Mesenchymal stem cell (in vitro differentiated cells and primary cell): ENCODE results near the gene YPEL5.

Source experiments
- DNase-seq: peaks from one replicate; pipeline ENCODE4 v3.0.0-alpha.2; 2013
- H2AFZ ChIP-seq: one replicate; pipeline ENCODE4 v1.6.1; 2013; ENCODE audit warnings: low read depth, mild to moderate bottlenecking, control low read depth, inconsistent platforms, low read length, moderate library complexity
- H2AK5ac ChIP-seq: 2 replicates; pipeline ENCODE4 v1.6.1; 2013; ENCODE audit warnings: low read length, moderate library complexity, mild to moderate bottlenecking, inconsistent platforms; ENCODE audit not compliant: severe bottlenecking
- H2BK120ac ChIP-seq: one replicate; pipeline ENCODE4 v1.6.1; 2013; ENCODE audit warnings: low read depth, mild to moderate bottlenecking, inconsistent platforms, low read length, moderate library complexity
- H2BK12ac ChIP-seq, 2 experiments: one replicate each; pipeline ENCODE4 v1.6.1; 2013; ENCODE audit warnings: inconsistent platforms in 2 of 2, low read length in 2 of 2, mild to moderate bottlenecking in 2 of 2, moderate library complexity in 2 of 2, control low read depth in 1 of 2
- H2BK15ac ChIP-seq: one replicate; pipeline ENCODE4 v1.6.1; 2013; ENCODE audit warnings: mild to moderate bottlenecking, low read depth, inconsistent platforms; ENCODE audit not compliant: poor library complexity, severe bottlenecking
- H2BK5ac ChIP-seq: 2 replicates; pipeline ENCODE4 v1.6.1; 2013; ENCODE audit warnings: low read depth, mild to moderate bottlenecking, low read length, control low read depth, inconsistent platforms; ENCODE audit not compliant: poor library complexity, severe bottlenecking
- H3K14ac ChIP-seq, 2 experiments: one replicate each; pipeline ENCODE4 v1.6.1; 2013; ENCODE audit warnings: inconsistent platforms in 2 of 2, low read length in 2 of 2, control low read depth in 1 of 2, mild to moderate bottlenecking in 1 of 2, moderate library complexity in 1 of 2
- H3K18ac ChIP-seq, 2 experiments: one replicate each; pipeline ENCODE4 v1.6.1; 2013; ENCODE audit warnings: inconsistent platforms in 2 of 2, low read length in 2 of 2, control low read depth in 1 of 2, low read depth in 1 of 2, mild to moderate bottlenecking in 1 of 2
- H3K23ac ChIP-seq, 2 experiments: one replicate each; pipeline ENCODE4 v1.6.1; 2013; ENCODE audit warnings: inconsistent platforms in 2 of 2, low read length in 2 of 2, mild to moderate bottlenecking in 2 of 2, moderate library complexity in 2 of 2, control low read depth in 1 of 2
- H3K27ac ChIP-seq: 2 replicates; pipeline ENCODE4 v1.5.1; 2013; ENCODE audit warnings: mild to moderate bottlenecking, moderate library complexity, low read length, control low read depth, inconsistent platforms; ENCODE audit not compliant: poor library complexity, severe bottlenecking
- H3K27me3 ChIP-seq, 2 experiments: 2 replicates each; pipeline versions ENCODE4 v1.6.1 to v1.7.0; 2013; ENCODE audit warnings: low read length in 2 of 2, mild to moderate bottlenecking in 2 of 2, moderate library complexity in 2 of 2, control low read depth in 1 of 2, inconsistent platforms in 1 of 2; ENCODE audit not compliant: control insufficient read depth in 1 of 2, insufficient read depth in 1 of 2
- H3K36me3 ChIP-seq, 2 experiments: 2 replicates each; pipeline versions ENCODE4 v1.6.1 to v1.7.0; 2013; ENCODE audit warnings: low read length in 2 of 2, control low read depth in 1 of 2, inconsistent platforms in 1 of 2, low read depth in 1 of 2, mild to moderate bottlenecking in 1 of 2; ENCODE audit not compliant: insufficient read depth in 2 of 2, control insufficient read depth in 1 of 2
- H3K4ac ChIP-seq, 2 experiments: one replicate each; pipeline ENCODE4 v1.6.1; 2013; ENCODE audit warnings: inconsistent platforms in 2 of 2, low read length in 2 of 2, mild to moderate bottlenecking in 2 of 2, moderate library complexity in 2 of 2, control low read depth in 1 of 2, low read depth in 1 of 2
- H3K4me1 ChIP-seq: 2 replicates; pipeline ENCODE4 v1.6.1; 2013; ENCODE audit warnings: low read depth, low read length, control low read depth; ENCODE audit not compliant: control insufficient read depth, insufficient read depth
- H3K4me2 ChIP-seq: 2 replicates; pipeline ENCODE4 v1.6.1; 2013; ENCODE audit warnings: low read length, mild to moderate bottlenecking, inconsistent platforms; ENCODE audit not compliant: poor library complexity, severe bottlenecking
- H3K4me3 ChIP-seq, 2 experiments: 2 replicates each; pipeline versions ENCODE4 v1.5.1 to v1.7.0; 2013; ENCODE audit warnings: low read length in 2 of 2, mild to moderate bottlenecking in 2 of 2, control low read depth in 1 of 2, low read depth in 1 of 2; ENCODE audit not compliant: insufficient read depth in 1 of 2
- H3K79me1 ChIP-seq: replicated peaks from 2 replicates; pipeline ENCODE4 v1.6.1; 2013; ENCODE audit warnings: mild to moderate bottlenecking, control low read depth, low read length, inconsistent platforms; ENCODE audit not compliant: poor library complexity, severe bottlenecking
- H3K9ac ChIP-seq: 2 replicates; pipeline ENCODE4 v1.7.0; 2013; ENCODE audit warnings: mild to moderate bottlenecking, low read length, moderate library complexity
- H3K9me3 ChIP-seq: 2 replicates; pipeline ENCODE4 v1.7.0; 2013; ENCODE audit warnings: mild to moderate bottlenecking, low read length; ENCODE audit not compliant: control insufficient read depth
- H4K8ac ChIP-seq: one replicate; pipeline ENCODE4 v1.6.1; 2013; ENCODE audit warnings: inconsistent platforms, mild to moderate bottlenecking, low read length, moderate library complexity
- H4K91ac ChIP-seq: one replicate; pipeline ENCODE4 v1.6.1; 2013; ENCODE audit warnings: mild to moderate bottlenecking, low read length, inconsistent platforms
- WGBS: methylation state at CpG from one replicate; pipeline ENCODE4 v1.1.7; 2013; ENCODE audit warnings: mixed read lengths; 5-methylcytosine and 5-hydroxymethylcytosine counted together

The YPEL5 gene

GRCh38 chr2:30165050-30165520 lies 18.3 kb downstream of the YPEL5 start:
- peaks cover 3% of the 10 kb centered on the region for H3K79me1 ChIP-seq
- WGBS: 25% methylated on average over 4 of the region's 7 CpGs
- peak; percentile 93 for DNase-seq

DNA sequence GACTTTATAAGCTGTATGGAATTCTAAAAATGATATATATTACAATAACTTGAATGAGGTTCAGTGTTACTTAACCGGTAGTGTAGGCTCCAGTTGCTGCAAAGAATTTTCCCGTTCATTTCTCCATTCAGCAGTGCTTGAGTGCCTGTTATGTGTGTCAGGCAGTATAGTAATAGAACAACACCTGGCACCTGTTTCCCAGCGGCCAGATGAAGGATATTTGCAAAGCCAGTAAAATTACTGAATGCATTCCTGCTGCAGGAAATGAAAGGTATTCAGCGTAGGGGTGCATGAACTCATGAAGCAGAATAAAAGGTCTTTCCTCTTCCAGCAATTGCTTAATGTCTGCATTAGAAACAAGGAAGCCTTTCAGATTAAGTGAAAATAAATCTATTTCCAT lies 18.8 kb downstream of the YPEL5 start:
- Histone ChIP-seq H2AK5ac (no peak overlapping the region), H3K9me3 (no peaks in the 10 kb centered on the region), H3K4me2 (no peak overlapping the region), H3K27me3 (no peaks in the 10 kb centered on the region), H4K8ac (no peak overlapping the region), H2BK12ac (no peak overlapping the region), H2BK5ac (no peak overlapping the region), H3K14ac (no peak overlapping the region), H3K79me1 (peaks cover 3% of the 10 kb centered on the region), H2BK120ac (no peak overlapping the region), H3K4me1 (peaks cover 1% of the 10 kb centered on the region), H2BK15ac (no peak overlapping the region), H3K4ac (no peak overlapping the region), H3K18ac (no peak overlapping the region), H3K23ac (no peak overlapping the region), H2AFZ (no peak overlapping the region), H3K27ac (no peak overlapping the region), H4K91ac (no peak overlapping the region), H3K4me3 (no peak overlapping the region), H3K36me3 (peaks cover 0 to 18% of the 10 kb centered on the region in 2 experiments), H3K9ac (peak overlapping the region; percentile 7)
- DNase-seq: no peak
- 96% methylated on average over 4 of the region's 4 CpGs for WGBS

More at GRCh38 chr2:30165050-30165520, 18.3 kb downstream of the YPEL5 start:
- H2AK5ac ChIP-seq: no peak overlapping the region
- H3K4me1 ChIP-seq: peaks cover 1% of the 10 kb centered on the region
- H3K18ac ChIP-seq: no peak overlapping the region
- no peak overlapping the region for H3K4me2 ChIP-seq
- no peak overlapping the region for H3K23ac ChIP-seq
- H2BK120ac ChIP-seq: no peak overlapping the region
- H2BK5ac ChIP-seq: no peak overlapping the region
- no peak overlapping the region for H3K14ac ChIP-seq
- H4K91ac ChIP-seq: no peak overlapping the region
- H2AFZ ChIP-seq: no peak overlapping the region
- no peak overlapping the region for H4K8ac ChIP-seq
- no peak overlapping the region for H3K27ac ChIP-seq
- H3K4me3 ChIP-seq: no peak overlapping the region
- H3K27me3 ChIP-seq: no peaks in the 10 kb centered on the region
- H3K36me3 ChIP-seq: peaks cover 0 to 23% of the 10 kb centered on the region in 2 experiments
- no peak overlapping the region for H2BK15ac ChIP-seq
- H2BK12ac ChIP-seq: no peak overlapping the region
- H3K4ac ChIP-seq: no peak overlapping the region
- no peaks in the 10 kb centered on the region for H3K9me3 ChIP-seq
- peak overlapping the region; percentile 7 for H3K9ac ChIP-seq

DNA sequence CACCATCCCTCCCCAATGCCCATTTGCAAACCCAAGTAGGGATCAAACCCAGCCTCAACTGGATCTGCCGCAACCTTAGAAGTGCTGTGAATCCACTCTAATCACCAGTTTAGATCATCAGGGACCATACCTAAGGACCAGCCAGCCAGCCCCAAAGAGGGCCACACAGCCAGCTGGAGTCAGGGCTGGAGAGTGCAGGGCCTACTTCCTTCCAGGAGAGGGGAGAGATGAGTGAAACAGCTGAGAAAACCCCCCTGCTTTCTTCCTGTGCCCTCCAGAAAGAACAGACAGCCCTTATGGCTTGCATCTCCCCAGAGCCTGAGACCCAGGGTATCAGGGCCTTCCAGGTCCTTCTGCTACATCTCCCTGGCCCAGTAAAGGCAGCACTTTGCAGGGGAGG lies 25.8 kb downstream of the YPEL5 start:
- H3K4me2 ChIP-seq: no peak overlapping the region
- H4K8ac ChIP-seq: no peak overlapping the region
- H2BK12ac ChIP-seq: no peak overlapping the region

GRCh38 chr2:30177440-30177839 lies 30.6 kb downstream of the YPEL5 start:
- Histone ChIP-seq H3K9ac (no peak overlapping the region), H3K23ac (no peak overlapping the region), H2AK5ac (no peak overlapping the region), H3K4me2 (no peak overlapping the region), H3K9me3 (no peaks in the 10 kb centered on the region), H3K27me3 (peaks cover 6 to 19% of the 10 kb centered on the region in 2 experiments), H3K18ac (no peak overlapping the region), H4K8ac (no peak overlapping the region), H3K79me1 (no peaks in the 10 kb centered on the region), H2BK12ac (no peak overlapping the region), H3K27ac (no peak overlapping the region), H3K14ac (no peak overlapping the region), H4K91ac (no peak overlapping the region), H3K4me1 (no peaks in the 10 kb centered on the region), H3K4ac (no peak overlapping the region), H3K4me3 (no peak overlapping the region), H2BK120ac (no peak overlapping the region), H2BK15ac (no peak overlapping the region), H2AFZ (no peak overlapping the region), H3K36me3 (no peaks in the 10 kb centered on the region), H2BK5ac (no peak overlapping the region)
- DNase-seq: no peak
- WGBS: 90% methylated on average over 3 of the region's 3 CpGs

More for the DNA sequence above, 25.8 kb downstream of the YPEL5 start:
- Histone ChIP-seq H2BK5ac (no peak overlapping the region), H3K36me3 (peaks cover 0 to 3% of the 10 kb centered on the region in 2 experiments), H3K27ac (no peak overlapping the region), H3K18ac (no peak overlapping the region), H2AK5ac (no peak overlapping the region), H3K4me1 (no peaks in the 10 kb centered on the region), H3K14ac (peak overlapping the region in 1 of 2 experiments; percentile 51), H3K27me3 (peaks cover 0 to 4% of the 10 kb centered on the region in 2 experiments), H2AFZ (no peak overlapping the region), H4K91ac (no peak overlapping the region), H2BK15ac (no peak overlapping the region), H3K4me3 (no peak overlapping the region), H3K4ac (no peak overlapping the region), H3K23ac (no peak overlapping the region), H3K79me1 (no peaks in the 10 kb centered on the region), H3K9me3 (no peaks in the 10 kb centered on the region), H3K9ac (no peak overlapping the region), H2BK120ac (no peak overlapping the region)
- 100% methylated on average over 1 of the region's 1 CpG for WGBS
- DNase-seq: no peak
